ENCODE results near the gene PCBP4. TPM values are rescaled to one million over a fixed set of nuclear protein-coding genes. Genes with fewer than 3 reads are reported as not detected.

The PCBP4 gene
- total RNA-seq: 30.9 and 36.5 TPM in 2 replicates

GRCh38 chr3:51967384-51968169, at the start of gene PCBP4:
Gene PCBP4 (minus strand): TSS chr3:51967454. CDS start chr3:51961240, 6,214 bp downstream.

GRCh38 chr3:51995346-51996163, 28.3 kb upstream of the PCBP4 start, which contains the start of gene RPL29:
Gene RPL29 (minus strand): TSS chr3:51995895. CDS start chr3:51995461, 434 bp downstream.

GRCh38 chr3:51982838-51983577, 15.8 kb upstream of the PCBP4 start, which contains the start of gene ACY1:
Gene ACY1 (plus strand): TSS chr3:51983535. CDS start chr3:51984065, 530 bp downstream.

GRCh38 chr3:51974963-51975851, 8.0 kb upstream of the PCBP4 start, which contains the start of gene ABHD14A:
Gene ABHD14A (plus strand): TSS chr3:51975064. CDS start chr3:51975136, 72 bp downstream.

DNA sequence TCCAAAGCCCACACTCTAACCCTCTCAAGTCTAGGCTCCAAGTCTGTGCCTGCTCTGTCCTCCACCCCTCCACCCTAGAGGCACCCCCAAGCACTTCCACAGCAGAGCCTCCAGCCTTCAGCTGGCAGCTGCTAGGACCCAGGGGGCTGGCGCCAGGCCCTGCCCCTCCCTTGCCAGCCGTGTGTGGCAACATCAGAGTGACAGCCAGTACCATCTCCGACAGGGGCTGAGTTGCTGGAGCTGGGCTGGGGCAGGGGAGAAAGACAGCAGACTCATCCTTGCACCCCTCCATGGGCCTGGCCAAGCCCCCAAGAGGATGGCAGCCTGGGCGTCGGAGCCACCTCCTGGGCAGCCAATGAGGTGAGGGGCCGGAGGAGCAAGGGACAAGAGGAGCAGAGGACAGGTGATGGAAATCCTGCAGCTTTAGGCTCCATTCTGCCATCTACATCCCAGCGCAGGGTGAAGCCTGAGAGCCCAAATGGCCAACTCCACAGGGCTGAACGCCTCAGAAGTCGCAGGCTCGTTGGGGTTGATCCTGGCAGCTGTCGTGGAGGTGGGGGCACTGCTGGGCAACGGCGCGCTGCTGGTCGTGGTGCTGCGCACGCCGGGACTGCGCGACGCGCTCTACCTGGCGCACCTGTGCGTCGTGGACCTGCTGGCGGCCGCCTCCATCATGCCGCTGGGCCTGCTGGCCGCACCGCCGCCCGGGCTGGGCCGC, 11.9 kb downstream of the PCBP4 start, which contains the start of gene GPR62:
TSS of gene GPR62 (plus strand) at position 207 of the 718 bp plus-strand sequence. CDS start at position 479, 272 bp downstream.

GRCh38 chr3:51941798-51942602, 25.3 kb downstream of the PCBP4 start, which contains the start of the genes PARP3 and RRP9:
Gene PARP3 (plus strand): TSS chr3:51942363. CDS start chr3:51943356, 993 bp downstream.
Gene RRP9 (minus strand): TSS chr3:51941904. CDS start chr3:51941867, 37 bp downstream.

Other genes with a start within 250 kb of the PCBP4 start
- gene IQCF6, start 188.2 kb downstream of the PCBP4 start, total RNA-seq: not detected in 2 replicates
- gene IQCF2, start 105.8 kb downstream of the PCBP4 start, total RNA-seq: not detected in 2 replicates
- gene IQCF5, start 91.9 kb downstream of the PCBP4 start, total RNA-seq: not detected in 2 replicates
- gene IQCF1, start 64.1 kb downstream of the PCBP4 start, total RNA-seq: not detected in 2 replicates
- gene RRP9, start 25.6 kb downstream of the PCBP4 start, total RNA-seq: 21.3 and 24.4 TPM in 2 replicates
- 13.4 and 14.6 TPM in 2 replicates for gene PARP3, start 25.1 kb downstream of the PCBP4 start, total RNA-seq
- 0.17 TPM in 1 of 2 replicates, not detected in the other for gene GPR62, start 12.1 kb downstream of the PCBP4 start, total RNA-seq
- 52.4 and 73.8 TPM in 2 replicates for gene ABHD14B, start 6.6 kb upstream of the PCBP4 start, total RNA-seq
- gene ABHD14A, start 7.6 kb upstream of the PCBP4 start, total RNA-seq: 30.2 and 43.5 TPM in 2 replicates
- gene ACY1, start 16.1 kb upstream of the PCBP4 start, total RNA-seq: 45.4 and 56.4 TPM in 2 replicates
- gene RPL29, start 28.4 kb upstream of the PCBP4 start, total RNA-seq: 2,355 and 3,402 TPM in 2 replicates
- 7.3 and 10.6 TPM in 2 replicates for gene DUSP7, start 89.1 kb upstream of the PCBP4 start, total RNA-seq
- gene POC1A, start 187.0 kb upstream of the PCBP4 start, total RNA-seq: 1.2 and 2.2 TPM in 2 replicates
- gene ALAS1, start 230.7 kb upstream of the PCBP4 start, total RNA-seq: 24.8 and 26.4 TPM in 2 replicates